GM23338 (cell line): ENCODE data around the gene TSC2. TPM values are rescaled to one million over a fixed set of nuclear protein-coding genes. Genes with fewer than 3 reads are reported as not detected.

ENCODE experiments used
- ATAC-seq: fragments of 200-7000 bp; cut with Tn5 transposase; 3 replicates; pipeline ENCODE4 v1.9.1; 2020
- DNase-seq: peaks from one replicate; pipeline ENCODE4 v3.0.0-alpha.2; 2015; ENCODE audit warnings: low spot score
- H2AFZ ChIP-seq: fragments of 200-600 bp; sonication (generic); 2 replicates; pipeline ENCODE4 v1.8.0; 2016; ENCODE audit warnings: antibody characterized with exemption, mild to moderate bottlenecking, moderate library complexity
- H3F3A ChIP-seq: fragments of 200-600 bp; sonication (generic); replicated peaks from 2 replicates; pipeline ENCODE4 v1.8.0; 2017; ENCODE audit warnings: antibody characterized with exemption, mixed run types, low read depth
- H3K27ac ChIP-seq: fragments of 200-600 bp; sonication (generic); 2 replicates; pipeline ENCODE4 v1.6.1; 2016; ENCODE audit warnings: low read depth
- H3K27me3 ChIP-seq: fragments of 200-600 bp; sonication (generic); 2 replicates; pipeline ENCODE4 v1.8.0; 2016; ENCODE audit warnings: mild to moderate bottlenecking, mixed run types, moderate library complexity; ENCODE audit not compliant: insufficient read depth
- H3K36me3 ChIP-seq: fragments of 200-600 bp; sonication (generic); 2 replicates; pipeline ENCODE4 v1.8.0; 2016; ENCODE audit warnings: mild to moderate bottlenecking; ENCODE audit not compliant: insufficient read depth
- H3K4me1 ChIP-seq: fragments of 200-600 bp; sonication (generic); 2 replicates; pipeline ENCODE4 v1.8.0; 2016; ENCODE audit warnings: mild to moderate bottlenecking, moderate library complexity; ENCODE audit not compliant: insufficient read depth
- H3K4me2 ChIP-seq: fragments of 200-600 bp; sonication (generic); 2 replicates; pipeline ENCODE4 v1.7.1; 2017; ENCODE audit warnings: mixed run types
- H3K4me3 ChIP-seq: fragments of 200-600 bp; sonication (generic); 2 replicates; pipeline ENCODE4 v1.6.1; 2016; ENCODE audit warnings: mixed run types
- H3K79me2 ChIP-seq: fragments of 200-600 bp; sonication (generic); replicated peaks from 2 replicates; pipeline ENCODE4 v1.8.0; 2017; ENCODE audit warnings: mild to moderate bottlenecking; ENCODE audit not compliant: insufficient read depth
- H3K9me2 ChIP-seq: fragments of 200-600 bp; sonication (generic); 2 replicates; pipeline ENCODE4 v1.8.0; 2017; ENCODE audit not compliant: insufficient read depth
- H4K20me1 ChIP-seq: fragments of 200-600 bp; sonication (generic); replicated peaks from 2 replicates; pipeline ENCODE4 v1.8.0; 2017; ENCODE audit warnings: mild to moderate bottlenecking; ENCODE audit not compliant: insufficient read depth
- H3K27ac Mint-ChIP-seq: 2 replicates; pipeline ENCODE4 v1.8.0; 2020; ENCODE audit warnings: inconsistent platforms, mild to moderate bottlenecking, moderate library complexity, mixed read lengths
- H3K27me3 Mint-ChIP-seq: 3 replicates; pipeline ENCODE4 v1.8.0; 2022; ENCODE audit warnings: low read depth, mild to moderate bottlenecking, moderate library complexity, mixed read lengths, inconsistent platforms; ENCODE audit not compliant: insufficient read depth, poor library complexity
- H3K36me3 Mint-ChIP-seq: 3 replicates; pipeline ENCODE4 v1.8.0; 2021; ENCODE audit warnings: low read depth, mild to moderate bottlenecking, inconsistent platforms, moderate library complexity, mixed read lengths
- H3K4me1 Mint-ChIP-seq: 3 replicates; pipeline ENCODE4 v1.8.0; 2020; ENCODE audit warnings: mild to moderate bottlenecking, inconsistent platforms, mixed read lengths
- H3K4me3 Mint-ChIP-seq: 3 replicates; pipeline ENCODE4 v1.8.0; 2021; ENCODE audit warnings: moderate library complexity, mild to moderate bottlenecking, inconsistent platforms, mixed read lengths
- H3K9me3 Mint-ChIP-seq: 3 replicates; pipeline ENCODE4 v1.8.0; 2020; ENCODE audit warnings: moderate library complexity, mild to moderate bottlenecking, inconsistent platforms, mixed read lengths
- CREB1 ChIP-seq: fragments of 250-450 bp; sonication (Bioruptor Pico); IDR thresholded peaks from 2 replicates; pipeline ENCODE4 v1.5.0; 2020; ENCODE audit warnings: low read depth, mild to moderate bottlenecking, moderate library complexity
- CTCF ChIP-seq, 2 experiments: fragments of 200-600 bp in 1 of 2; sonication (generic) in 1 of 2; conservative IDR thresholded peaks; 2 replicates each; pipeline versions ENCODE4 v1.5.1 to v1.6.1; 2016 to 2017; ENCODE audit warnings: antibody characterized with exemption in 2 of 2, low read depth in 2 of 2, mild to moderate bottlenecking in 2 of 2, moderate library complexity in 1 of 2
- ETS1 ChIP-seq: IDR thresholded peaks from 2 replicates; pipeline ENCODE4 v1.6.1; 2016; ENCODE audit warnings: antibody characterized with exemption
- EZH2 ChIP-seq: fragments of 200-600 bp; sonication (generic); IDR thresholded peaks from one replicate; pipeline ENCODE4 v1.8.0; 2017; ENCODE audit warnings: antibody characterized with exemption, mild to moderate bottlenecking, low read depth; ENCODE audit not compliant: unreplicated experiment
- EZH2phosphoT487 ChIP-seq: fragments of 200-600 bp; sonication (generic); IDR thresholded peaks from one replicate; pipeline ENCODE4 v1.8.1; 2018; ENCODE audit warnings: antibody characterized with exemption; ENCODE audit not compliant: unreplicated experiment
- JUNB ChIP-seq: IDR thresholded peaks from one replicate; pipeline ENCODE4 v1.6.1; 2016; ENCODE audit warnings: antibody characterized with exemption; ENCODE audit not compliant: unreplicated experiment
- NANOG ChIP-seq: IDR thresholded peaks from 2 replicates; pipeline ENCODE4 v1.6.1; 2016; ENCODE audit warnings: antibody characterized with exemption, borderline replicate concordance
- POLR2AphosphoS5 ChIP-seq: IDR thresholded peaks from 2 replicates; pipeline ENCODE4 v1.6.1; 2016; ENCODE audit warnings: antibody characterized with exemption, low read depth
- STAT1 ChIP-seq: IDR thresholded peaks from one replicate; pipeline ENCODE4 v1.6.1; 2016; ENCODE audit warnings: antibody characterized with exemption; ENCODE audit not compliant: unreplicated experiment
- ZNF331 ChIP-seq: fragments of 250-450 bp; sonication (Bioruptor Pico); IDR thresholded peaks from 2 replicates; pipeline ENCODE4 v1.5.0; 2020; ENCODE audit warnings: low read depth, mild to moderate bottlenecking, moderate library complexity
- ZNF462 ChIP-seq: fragments of 250-450 bp; sonication (Bioruptor Pico); IDR thresholded peaks from 2 replicates; pipeline ENCODE4 v1.5.0; 2020; ENCODE audit warnings: mild to moderate bottlenecking, moderate library complexity
- polyA plus RNA-seq: library from polyadenylated mRNA; unstranded; fragments of >200 nt; fragmentation: Nextera tagmentation; extraction: Ambion mirVana; gene quantifications from 2 replicates; pipeline ENCODE4 v1.2.1, GENCODE V29; 2016
- total RNA-seq: library from RNA; depleted of rRNA; stranded (reverse); fragments of >200 nt; shearing (Covaris generic); gene quantifications from 2 replicates; pipeline ENCODE4 v1.2.3, GENCODE V29; 2014

TSC2 gene
- total and polyA plus RNA-seq, 2 experiments from 2014 or later, result 40.5 to 93.0 TPM

DNA sequence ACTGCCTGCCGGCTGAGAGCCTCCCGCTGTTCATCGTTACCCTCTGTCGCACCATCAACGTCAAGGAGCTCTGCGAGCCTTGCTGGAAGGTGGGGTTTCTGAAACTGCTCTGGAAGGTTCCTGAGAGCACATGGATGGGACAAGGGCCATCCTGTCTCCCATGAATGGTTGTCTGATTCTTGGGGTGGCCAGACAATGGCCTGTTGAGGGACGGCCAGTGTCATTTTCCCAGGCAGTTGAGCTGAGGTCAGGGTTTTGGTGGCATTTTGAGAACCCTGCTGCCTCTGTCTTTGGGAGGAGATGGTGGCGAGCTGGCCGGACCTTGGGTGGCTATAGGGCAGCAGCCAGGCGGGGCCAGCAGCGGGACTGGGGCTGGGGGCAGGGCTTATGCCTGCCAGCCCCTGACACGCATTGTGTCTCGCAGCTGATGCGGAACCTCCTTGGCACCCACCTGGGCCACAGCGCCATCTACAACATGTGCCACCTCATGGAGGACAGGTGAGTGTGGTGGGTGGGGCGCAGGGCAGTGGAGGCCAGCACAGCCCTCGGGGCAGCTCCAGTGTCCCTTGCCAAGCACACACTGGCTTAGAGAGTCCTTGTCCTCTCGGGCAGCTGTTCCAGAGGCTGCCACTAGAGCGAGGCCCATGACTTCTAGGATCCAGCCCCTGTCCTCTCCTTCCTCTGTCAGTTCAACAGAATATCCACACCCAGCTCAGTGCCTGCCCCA, 9.1 kb downstream of the TSC2 start (continued):
- TF ChIP-seq ZNF462 (CRISPR knock-in tag), result no peak

GRCh38 chr16:2057438-2057837, 9.7 kb downstream of the TSC2 start:
- Mint-ChIP-seq H3K4me3 (no peak overlapping the region), H3K27me3 (peaks cover 5% of the 10 kb centered on the region), H3K9me3 (no peaks in the 10 kb centered on the region), H3K27ac (no peak overlapping the region), H3K4me1 (no peaks in the 10 kb centered on the region), H3K36me3 (peaks cover 15% of the 10 kb centered on the region; the same call in 2 of the 3 replicates)
- H4K20me1 ChIP-seq, result no peaks in the 10 kb centered on the region; the same call in 1 of the 2 replicates
- no peak overlapping the region for H3K4me3 ChIP-seq
- no peaks in the 10 kb centered on the region for H3K9me2 ChIP-seq
- DNase-seq, result no peak
- no peaks in the 10 kb centered on the region; the same call in 1 of the 2 replicates for H3K36me3 ChIP-seq
- no peaks in the 10 kb centered on the region for H3K4me1 ChIP-seq
- no peaks in the 10 kb centered on the region for H3K79me2 ChIP-seq
- no peaks in the 10 kb centered on the region for H3K27me3 ChIP-seq
- H3K4me2 ChIP-seq, result no peak overlapping the region
- H2AFZ ChIP-seq, result no peak overlapping the region
- no peak for ATAC-seq
- no peak overlapping the region for H3K27ac ChIP-seq
- H3F3A ChIP-seq, result no peaks in the 10 kb centered on the region
- TF ChIP-seq ETS1 (no peak), POLR2AphosphoS5 (no peak), NANOG (no peak), ZNF331 (CRISPR knock-in tag) (no peak), JUNB (no peak), EZH2phosphoT487 (no peak), CTCF (conservative IDR thresholded peaks at IDR 0.05; ENCODE audit: low read depth in 2 of 2) (no peak), EZH2 (no peak), CREB1 (CRISPR knock-in tag) (no peak), STAT1 (no peak)
